Prostate gland (tissue), 2 donors: ENCODE results near the gene BHLHE41. TPM values are rescaled to one million over a fixed set of nuclear protein-coding genes. Genes with fewer than 3 reads are reported as not detected.

Experiments used
- DNase-seq: peaks from one replicate; pipeline ENCODE4 v3.0.0-alpha.2; 2019; ENCODE audit warnings: low spot score
- H3K27ac ChIP-seq, 2 donors: fragments of 200-600 bp; sonication (generic); 2 replicates each; pipeline ENCODE4 v1.5.1; 2017 to 2019
- H3K27me3 ChIP-seq: fragments of 200-600 bp; sonication (generic); replicated peaks from 2 replicates; pipeline ENCODE4 v1.5.1; 2019; ENCODE audit not compliant: insufficient read depth
- H3K36me3 ChIP-seq, 2 donors: fragments of 200-600 bp; sonication (generic); 1 replicate in 1 of 2; 2 replicates in 1 of 2; pipeline versions ENCODE4 v1.5.1 to v1.8.1; 2017 to 2019
- H3K4me1 ChIP-seq: fragments of 200-600 bp; sonication (generic); replicated peaks from 2 replicates; pipeline ENCODE4 v1.5.1; 2019
- H3K4me3 ChIP-seq, 2 donors: fragments of 200-600 bp; sonication (generic); 2 replicates each; pipeline ENCODE4 v1.5.1; 2017 to 2019
- H3K9me3 ChIP-seq: fragments of 200-600 bp; sonication (generic); 2 replicates; pipeline ENCODE4 v1.5.1; 2017
- POLR2A ChIP-seq: fragments of 450-650 bp; IDR thresholded peaks from one replicate; pipeline ENCODE4 v1.6.1; 2016; ENCODE audit warnings: antibody characterized with exemption, mild to moderate bottlenecking
- POLR2AphosphoS5 ChIP-seq: sonication (generic); formaldehyde crosslinking; IDR thresholded peaks from one replicate; pipeline ENCODE4 v1.6.1; 2017; ENCODE audit warnings: antibody characterized with exemption
- WGBS: methylation state at CpG from one replicate; pipeline ENCODE4 v1.1.5; 2018; 5-methylcytosine and 5-hydroxymethylcytosine counted together
- intact Hi-C: fragments of 100-400 bp; cut with DNase I; formaldehyde crosslinking; loops from one replicate; pipeline ENCODE4 v1.14.2; 2022
- total RNA-seq, 2 donors: library from RNA; depleted of rRNA; stranded (reverse); fragments of >200 nt; gene quantifications; one replicate each; pipeline ENCODE4 v1.1.0, GENCODE V29; 2016
- TF ChIP-seq, protein P1 (sequence below), 4 experiments: fragments of 200-600 bp in 2 of 4; fragments of 450-650 bp in 2 of 4; sonication (generic) in 2 of 4; IDR thresholded peaks; 1 replicate in 3 of 4; 2 replicates in 1 of 4; pipeline ENCODE4 v1.5.1; 2016 to 2019; ENCODE audit warnings: antibody characterized with exemption in 4 of 4, mild to moderate bottlenecking in 2 of 4, moderate library complexity in 2 of 4

Gene BHLHE41
- total RNA-seq, 2 donors from 2014 or later = 11.3 to 31.5 TPM

GRCh38 chr12:26130728-26131127 is 5.9 kb upstream of the BHLHE41 start:
- no peaks in the 10 kb centered on the region for H3K27me3 ChIP-seq
- H3K27ac ChIP-seq = no peak overlapping the region
- no peaks in the 10 kb centered on the region for H3K4me1 ChIP-seq
- H3K36me3 ChIP-seq = no peaks in the 10 kb centered on the region
- H3K4me3 ChIP-seq = no peak overlapping the region
- no peak for TF ChIP-seq POLR2AphosphoS5
- TF ChIP-seq POLR2A = no peak
- TF ChIP-seq, protein P1, sequence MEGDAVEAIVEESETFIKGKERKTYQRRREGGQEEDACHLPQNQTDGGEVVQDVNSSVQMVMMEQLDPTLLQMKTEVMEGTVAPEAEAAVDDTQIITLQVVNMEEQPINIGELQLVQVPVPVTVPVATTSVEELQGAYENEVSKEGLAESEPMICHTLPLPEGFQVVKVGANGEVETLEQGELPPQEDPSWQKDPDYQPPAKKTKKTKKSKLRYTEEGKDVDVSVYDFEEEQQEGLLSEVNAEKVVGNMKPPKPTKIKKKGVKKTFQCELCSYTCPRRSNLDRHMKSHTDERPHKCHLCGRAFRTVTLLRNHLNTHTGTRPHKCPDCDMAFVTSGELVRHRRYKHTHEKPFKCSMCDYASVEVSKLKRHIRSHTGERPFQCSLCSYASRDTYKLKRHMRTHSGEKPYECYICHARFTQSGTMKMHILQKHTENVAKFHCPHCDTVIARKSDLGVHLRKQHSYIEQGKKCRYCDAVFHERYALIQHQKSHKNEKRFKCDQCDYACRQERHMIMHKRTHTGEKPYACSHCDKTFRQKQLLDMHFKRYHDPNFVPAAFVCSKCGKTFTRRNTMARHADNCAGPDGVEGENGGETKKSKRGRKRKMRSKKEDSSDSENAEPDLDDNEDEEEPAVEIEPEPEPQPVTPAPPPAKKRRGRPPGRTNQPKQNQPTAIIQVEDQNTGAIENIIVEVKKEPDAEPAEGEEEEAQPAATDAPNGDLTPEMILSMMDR (IDR thresholded peaks at IDR 0.05) = no peak
- intact Hi-C loops = no loop called here
- WGBS = 90% methylated on average over 3 of the region's 3 CpGs
- DNase-seq = no peak
- H3K9me3 ChIP-seq = no peaks in the 10 kb centered on the region

- Histone ChIP-seq H3K36me3 (no peaks in the 10 kb centered on the region), H3K9me3 (no peaks in the 10 kb centered on the region), H3K4me3 (no peak overlapping the region), H3K27me3 (no peaks in the 10 kb centered on the region), H3K27ac (no peak overlapping the region), H3K4me1 (no peaks in the 10 kb centered on the region)
- TF ChIP-seq POLR2A = no peak
- TF ChIP-seq, protein P1 (IDR thresholded peaks at IDR 0.05) = no peak
- TF ChIP-seq POLR2AphosphoS5 = no peak
- intact Hi-C loops = loop anchor here (5.0 to 10.0 kb wide), 2 partner anchors 69 to 397 kb away; partner anchors contain the start of gene SSPN
- no peak for DNase-seq
Measured at GRCh38 chr12:26128168-26128567, 3.3 kb upstream of the BHLHE41 start.

GRCh38 chr12:26127404-26127803 is 2.6 kb upstream of the BHLHE41 start:
- no peak for DNase-seq
- TF ChIP-seq POLR2AphosphoS5 = no peak
- TF ChIP-seq POLR2A = no peak
- TF ChIP-seq, protein P1 (IDR thresholded peaks at IDR 0.05) = no peak
- Histone ChIP-seq H3K27ac (peak overlapping the region; percentile 92 to 93), H3K4me3 (no peak overlapping the region), H3K4me1 (no peaks in the 10 kb centered on the region), H3K36me3 (no peaks in the 10 kb centered on the region), H3K9me3 (no peaks in the 10 kb centered on the region), H3K27me3 (no peaks in the 10 kb centered on the region)
- WGBS = 90% methylated on average over 2 of the region's 2 CpGs
- intact Hi-C loops = loop anchor here (5.0 to 10.0 kb wide), 2 partner anchors 70 to 397 kb away; partner anchors contain the start of gene SSPN

GRCh38 chr12:26126340-26127284 is 1.8 kb upstream of the BHLHE41 start:
- Histone ChIP-seq H3K27me3 (no peaks in the 10 kb centered on the region), H3K9me3 (no peaks in the 10 kb centered on the region), H3K36me3 (no peaks in the 10 kb centered on the region), H3K27ac (peak overlapping the region; percentile 92 to 93), H3K4me1 (no peaks in the 10 kb centered on the region), H3K4me3 (peak overlapping the region; percentile 52 to 60)
- DNase-seq = peak; percentile 87
- WGBS = 5% methylated on average over 60 of the region's 60 CpGs
- TF ChIP-seq POLR2AphosphoS5 = no peak
- TF ChIP-seq POLR2A = peak; percentile 55
- TF ChIP-seq, protein P1 (IDR thresholded peaks at IDR 0.05) = peak in 2 of 4 experiments; percentile 23 to 40
- intact Hi-C loops = loop anchor here (5.0 to 10.0 kb wide), 2 partner anchors 71 to 398 kb away; partner anchors contain the start of gene SSPN
